ENCODE results near the gene FBXL19. TPM values are rescaled to one million over a fixed set of nuclear protein-coding genes. Genes with fewer than 3 reads are reported as not detected.

The FBXL19 gene
- polyA plus RNA-seq, 2 of the 4 experiments (the other 2 are of a cell fraction) = 5.6 to 21.5 TPM

DNA sequence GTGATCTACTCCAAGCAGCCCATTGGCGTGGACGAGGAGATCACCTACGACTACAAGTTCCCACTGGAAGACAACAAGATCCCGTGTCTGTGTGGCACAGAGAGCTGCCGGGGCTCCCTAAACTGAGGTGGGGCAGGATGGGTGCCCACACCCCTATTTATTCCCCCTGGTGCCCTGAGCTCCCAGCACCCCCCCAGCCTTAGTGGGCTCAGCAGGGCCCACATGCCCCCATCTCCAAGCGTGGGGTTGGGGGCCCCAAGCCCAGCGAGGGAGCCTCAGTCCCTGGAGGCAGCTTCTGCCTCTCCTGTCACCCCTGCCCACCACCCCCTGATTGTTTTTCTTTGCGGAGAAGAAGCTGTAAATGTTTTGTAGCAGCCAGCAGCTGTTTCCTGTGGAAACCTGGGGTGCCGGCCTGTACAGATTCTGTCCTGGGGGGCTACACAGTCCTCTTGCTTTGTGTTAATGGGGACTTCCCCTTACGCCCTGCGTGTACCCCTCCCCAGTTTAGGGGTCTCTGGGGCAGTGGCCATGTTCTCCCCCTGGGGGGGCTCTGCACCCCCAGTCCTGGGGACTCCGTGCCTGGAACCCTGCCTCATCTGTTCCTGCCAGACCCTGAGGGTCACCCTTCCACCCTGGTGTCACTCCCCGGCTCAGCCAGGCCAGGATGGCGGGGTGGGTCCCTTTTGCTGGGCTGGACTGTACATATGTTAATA, 60.7 kb downstream of the FBXL19 start:
- ChIA-PET POLR2A (interaction anchor here (0.7 to 2.0 kb wide), 4 partner anchors 15 to 159 kb away, joined by 3 to 11 read pairs (median 5); no protein-coding TSS in a partner anchor), CTCF (interaction anchor here (0.6 to 7.8 kb wide), 68 partner anchors 9 to 885 kb away, joined by 3 to 97 read pairs (median 6); partner anchors contain the start of genes PRSS53, PYCARD, SETD1A and STX4)
- DNase-seq (ENCODE audit: low read depth in 1 of 2, low spot score in 1 of 2) (no peak), ATAC-seq (peak in 1 of 2 experiments; percentile 2; a peak in 3 of 6 replicates), FAIRE-seq (no peak)
- peaks cover 13% of the 10 kb centered on the region for H3K4me1 ChIP-seq
- H3K4me3 ChIP-seq = no peak overlapping the region
- H3K27ac ChIP-seq = no peak overlapping the region
- no peak overlapping the region for H3K4me2 ChIP-seq
- 93% methylated on average over 12 of the region's 14 CpGs for WGBS (ENCODE audit: missing lambda C conversion rate)
- H3K9me3 ChIP-seq = no peaks in the 10 kb centered on the region
- TF ChIP-seq EHMT2 (IDR thresholded peaks at IDR 0.05; ENCODE audit: low read depth) = no peak
- no peak for TF ChIP-seq HOXB13 (CRISPR knock-in tag; IDR thresholded peaks at IDR 0.05; ENCODE audit: low read depth)
- no peak for TF ChIP-seq NR3C1 (IDR thresholded peaks at IDR 0.05)
- no peak for TF ChIP-seq E2F6 (IDR thresholded peaks at IDR 0.05; ENCODE audit: borderline replicate concordance, low read depth)
- no peak for TF ChIP-seq RFX5 (IDR thresholded peaks at IDR 0.05)
- TF ChIP-seq ESRRA (IDR thresholded peaks at IDR 0.05; ENCODE audit: borderline replicate concordance, low read length) = no peak
- TF ChIP-seq, protein P1, sequence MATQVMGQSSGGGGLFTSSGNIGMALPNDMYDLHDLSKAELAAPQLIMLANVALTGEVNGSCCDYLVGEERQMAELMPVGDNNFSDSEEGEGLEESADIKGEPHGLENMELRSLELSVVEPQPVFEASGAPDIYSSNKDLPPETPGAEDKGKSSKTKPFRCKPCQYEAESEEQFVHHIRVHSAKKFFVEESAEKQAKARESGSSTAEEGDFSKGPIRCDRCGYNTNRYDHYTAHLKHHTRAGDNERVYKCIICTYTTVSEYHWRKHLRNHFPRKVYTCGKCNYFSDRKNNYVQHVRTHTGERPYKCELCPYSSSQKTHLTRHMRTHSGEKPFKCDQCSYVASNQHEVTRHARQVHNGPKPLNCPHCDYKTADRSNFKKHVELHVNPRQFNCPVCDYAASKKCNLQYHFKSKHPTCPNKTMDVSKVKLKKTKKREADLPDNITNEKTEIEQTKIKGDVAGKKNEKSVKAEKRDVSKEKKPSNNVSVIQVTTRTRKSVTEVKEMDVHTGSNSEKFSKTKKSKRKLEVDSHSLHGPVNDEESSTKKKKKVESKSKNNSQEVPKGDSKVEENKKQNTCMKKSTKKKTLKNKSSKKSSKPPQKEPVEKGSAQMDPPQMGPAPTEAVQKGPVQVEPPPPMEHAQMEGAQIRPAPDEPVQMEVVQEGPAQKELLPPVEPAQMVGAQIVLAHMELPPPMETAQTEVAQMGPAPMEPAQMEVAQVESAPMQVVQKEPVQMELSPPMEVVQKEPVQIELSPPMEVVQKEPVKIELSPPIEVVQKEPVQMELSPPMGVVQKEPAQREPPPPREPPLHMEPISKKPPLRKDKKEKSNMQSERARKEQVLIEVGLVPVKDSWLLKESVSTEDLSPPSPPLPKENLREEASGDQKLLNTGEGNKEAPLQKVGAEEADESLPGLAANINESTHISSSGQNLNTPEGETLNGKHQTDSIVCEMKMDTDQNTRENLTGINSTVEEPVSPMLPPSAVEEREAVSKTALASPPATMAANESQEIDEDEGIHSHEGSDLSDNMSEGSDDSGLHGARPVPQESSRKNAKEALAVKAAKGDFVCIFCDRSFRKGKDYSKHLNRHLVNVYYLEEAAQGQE (IDR thresholded peaks at IDR 0.05) = no peak
- TF ChIP-seq SREBF2 (IDR thresholded peaks at IDR 0.05) = no peak

DNA sequence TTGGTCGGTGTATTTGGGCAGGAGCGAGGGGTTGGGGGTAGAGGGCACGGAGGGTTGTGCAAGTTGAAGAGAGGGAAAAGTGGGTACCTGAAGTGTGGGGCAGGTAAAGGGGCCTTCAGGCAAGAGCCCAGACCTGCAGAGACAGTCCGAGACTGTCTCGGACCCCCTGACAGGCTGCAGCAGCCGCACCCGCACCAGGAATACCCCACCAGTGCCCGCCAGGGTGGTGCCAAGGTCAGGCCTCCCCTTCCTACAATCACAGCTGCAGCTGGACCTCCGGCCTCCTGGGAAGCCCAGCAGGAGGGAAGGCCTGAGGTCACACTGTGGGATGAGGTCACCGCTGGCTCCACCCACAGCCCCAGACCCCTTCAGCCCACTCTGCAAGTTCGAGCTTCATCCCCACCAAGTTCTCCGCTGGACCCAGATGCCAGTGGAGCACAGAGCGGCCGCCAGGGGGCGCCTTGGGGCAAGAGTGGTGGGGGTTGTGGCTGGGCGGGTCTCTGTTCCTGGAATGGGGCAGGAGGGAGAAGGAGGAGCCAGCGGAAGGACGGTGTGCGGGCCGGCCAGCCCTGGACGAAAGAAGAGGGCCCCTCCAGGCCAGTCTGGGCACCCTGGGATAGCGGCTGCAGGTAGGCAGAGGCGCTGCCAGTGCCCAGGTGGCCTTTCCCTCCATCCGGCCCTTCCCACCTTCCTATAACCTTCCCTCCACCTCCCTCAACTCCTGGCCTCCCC, 61.5 kb downstream of the FBXL19 start, which contains the start of gene HSD3B7:
Gene HSD3B7, plus strand, starts transcription at position 539 of the 732 bp plus-strand sequence. CDS start 452 bp downstream, outside the sequence.
- ChIA-PET POLR2A (interaction anchor here (0.7 to 2.0 kb wide), 7 partner anchors 12 to 158 kb away, joined by 3 to 11 read pairs (median 6); partner anchors contain the start of genes ZNF646 and ZNF668), CTCF (interaction anchor here (0.6 to 7.8 kb wide), 67 partner anchors 7 to 883 kb away, joined by 3 to 97 read pairs (median 6); partner anchors contain the start of genes PRSS53, PYCARD, SETD1A and STX4)
- ATAC-seq = peak; percentile 75 to 92
- Histone ChIP-seq H3K4me3 (peak within 1 kb of the TSS; percentile 46), H3K27ac (peak within 1 kb of the TSS; percentile 84 to 88), H3K4me2 (peak within 1 kb of the TSS; percentile 89), H3K4me1 (peaks cover 13% of the 10 kb centered on the region), H3K9me3 (no peaks in the 10 kb centered on the region)
- FAIRE-seq = no peak
- peak; percentile 80 to 95 for DNase-seq (ENCODE audit: low read depth in 1 of 2, low spot score in 1 of 2)
- WGBS (ENCODE audit: missing lambda C conversion rate) = 29% methylated on average over 22 of the region's 24 CpGs
- TF ChIP-seq FOSL2 (IDR thresholded peaks at IDR 0.05) = no peak
- 0 out of 2 replicates have a peak, but pooled peaks have one; percentile 23 for TF ChIP-seq FOSL2 (CRISPR knock-in tag; IDR thresholded peaks at IDR 0.05)
- TF ChIP-seq CHD2 (IDR thresholded peaks at IDR 0.05; ENCODE audit: low read length, partially characterized antibody) = no peak
- no peak for TF ChIP-seq MAFK (IDR thresholded peaks at IDR 0.05; ENCODE audit: partially characterized antibody)
- TF ChIP-seq, protein P2, sequence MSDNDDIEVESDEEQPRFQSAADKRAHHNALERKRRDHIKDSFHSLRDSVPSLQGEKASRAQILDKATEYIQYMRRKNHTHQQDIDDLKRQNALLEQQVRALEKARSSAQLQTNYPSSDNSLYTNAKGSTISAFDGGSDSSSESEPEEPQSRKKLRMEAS (IDR thresholded peaks at IDR 0.05) = peak; percentile 52
- no peak for TF ChIP-seq NPAS2 (CRISPR knock-in tag; IDR thresholded peaks at IDR 0.05; ENCODE audit: borderline replicate concordance)
- no peak for TF ChIP-seq JUNB (IDR thresholded peaks at IDR 0.05)
- TF ChIP-seq HMGXB4 (CRISPR knock-in tag; IDR thresholded peaks at IDR 0.05; ENCODE audit: borderline replicate concordance) = no peak
- TF ChIP-seq, protein P3, sequence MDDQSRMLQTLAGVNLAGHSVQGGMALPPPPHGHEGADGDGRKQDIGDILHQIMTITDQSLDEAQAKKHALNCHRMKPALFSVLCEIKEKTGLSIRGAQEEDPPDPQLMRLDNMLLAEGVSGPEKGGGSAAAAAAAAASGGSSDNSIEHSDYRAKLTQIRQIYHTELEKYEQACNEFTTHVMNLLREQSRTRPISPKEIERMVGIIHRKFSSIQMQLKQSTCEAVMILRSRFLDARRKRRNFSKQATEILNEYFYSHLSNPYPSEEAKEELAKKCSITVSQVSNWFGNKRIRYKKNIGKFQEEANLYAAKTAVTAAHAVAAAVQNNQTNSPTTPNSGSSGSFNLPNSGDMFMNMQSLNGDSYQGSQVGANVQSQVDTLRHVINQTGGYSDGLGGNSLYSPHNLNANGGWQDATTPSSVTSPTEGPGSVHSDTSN (IDR thresholded peaks at IDR 0.05) = peak; percentile 55; the same call in 1 of the 2 replicates
- no peak for TF ChIP-seq HOXB13 (CRISPR knock-in tag; IDR thresholded peaks at IDR 0.05; ENCODE audit: low read depth)
- 0 out of 5 replicates have a peak, but pooled peaks of 1 of the 2 experiments have one; percentile 18 for TF ChIP-seq JUN (IDR thresholded peaks at IDR 0.05)
- no peak for TF ChIP-seq ZSCAN20 (CRISPR knock-in tag; IDR thresholded peaks at IDR 0.05)
- no peak for TF ChIP-seq HDAC2 (IDR thresholded peaks at IDR 0.05)
- no peak for TF ChIP-seq HOXB5 (CRISPR knock-in tag; IDR thresholded peaks at IDR 0.05)
- no peak for TF ChIP-seq CBX2 (IDR thresholded peaks at IDR 0.05; ENCODE audit: borderline replicate concordance, low read depth)
- no peak for TF ChIP-seq CBX8 (IDR thresholded peaks at IDR 0.05)
- peak; percentile 86 to 90 for TF ChIP-seq RAD21 (conservative IDR thresholded peaks at IDR 0.05 in 1 of 2, IDR thresholded peaks at IDR 0.05 in 1 of 2)
- no peak for TF ChIP-seq ZFP36 (IDR thresholded peaks at IDR 0.05; ENCODE audit: borderline replicate concordance, partially characterized antibody)

All from A549 (cell line).